ENCODE results near the gene KIF1A.

KIF1A gene

DNA sequence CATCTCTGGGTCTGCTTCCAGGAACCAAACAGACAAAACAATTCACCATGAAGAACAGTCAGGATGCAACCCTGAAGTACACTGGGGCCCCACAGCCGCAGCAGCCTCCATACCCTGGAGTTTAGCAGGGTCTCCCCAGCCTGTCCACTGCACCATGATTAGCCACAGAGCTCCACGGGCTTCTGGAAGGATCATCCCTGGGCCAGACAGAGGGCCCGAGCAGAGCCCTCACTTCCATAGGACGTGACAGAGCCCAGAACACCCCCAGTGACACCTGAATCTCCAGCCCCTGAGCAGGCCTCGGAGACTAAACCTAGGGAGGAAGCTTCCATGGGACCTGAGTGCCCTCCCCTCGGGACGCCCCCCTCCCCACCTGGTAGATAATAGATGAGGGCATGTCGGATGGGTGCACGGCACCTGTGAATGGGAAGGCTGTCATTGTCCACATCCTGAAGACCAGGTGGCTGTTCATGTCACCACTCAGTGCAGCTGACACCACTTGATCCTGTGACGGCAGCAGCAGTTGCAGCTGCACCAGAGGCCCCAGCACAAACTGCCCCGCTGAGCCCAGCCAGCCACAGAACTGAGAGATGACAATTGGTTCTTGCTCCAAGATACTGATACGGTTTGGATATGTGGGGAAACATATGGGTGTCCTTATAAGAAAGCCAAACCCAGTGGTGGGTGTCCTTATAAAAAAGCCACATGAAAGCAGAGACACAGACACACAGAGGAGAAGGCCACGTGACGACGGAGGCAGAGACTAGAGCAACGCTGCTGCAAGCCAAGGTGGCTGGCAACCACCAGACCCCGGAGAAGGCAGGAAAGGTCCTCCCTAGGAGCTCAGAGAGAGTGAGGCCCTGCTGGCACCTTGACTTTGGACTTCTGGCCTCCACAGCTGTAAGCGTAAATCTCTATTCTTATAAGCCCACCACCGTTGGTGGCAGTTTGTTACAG lies 23.2 kb downstream of the KIF1A start:
- no peak for DNase-seq

- no peak for DNase-seq
Observed at GRCh38 chr2:240795916-240796510, 24.0 kb downstream of the KIF1A start.

- DNase-seq: no peak
Observed at GRCh38 chr2:240795454-240795853, 24.6 kb downstream of the KIF1A start.

DNA sequence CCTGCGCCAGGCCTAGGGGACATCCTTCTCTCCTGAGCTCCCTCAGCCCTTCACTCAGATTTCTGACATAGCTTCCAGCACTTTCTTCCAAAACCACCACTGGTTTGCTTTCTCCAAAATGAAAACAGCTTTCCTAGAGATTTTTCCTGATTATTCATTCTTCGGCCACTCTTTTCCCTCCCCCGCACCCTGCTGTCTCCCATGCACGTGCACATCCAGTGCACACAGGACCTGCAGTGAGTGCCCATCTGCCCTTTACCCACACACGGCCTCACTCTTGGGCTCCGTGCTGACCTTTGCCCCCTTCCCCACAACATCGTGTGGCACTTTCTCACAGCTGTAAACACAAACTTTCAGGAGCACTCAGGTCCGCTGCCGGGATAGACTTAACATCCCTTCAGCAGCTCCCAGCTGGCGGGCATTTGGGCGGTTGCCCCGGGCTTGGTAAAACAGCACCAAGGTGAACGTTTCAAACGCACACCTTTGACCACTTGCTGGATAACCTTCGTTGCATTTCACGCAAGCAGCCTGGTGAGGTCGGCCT lies 25.8 kb downstream of the KIF1A start:
- DNase-seq: no peak

GRCh38 chr2:240793313-240794177 lies 26.5 kb downstream of the KIF1A start:
- DNase-seq: no peak

DNA sequence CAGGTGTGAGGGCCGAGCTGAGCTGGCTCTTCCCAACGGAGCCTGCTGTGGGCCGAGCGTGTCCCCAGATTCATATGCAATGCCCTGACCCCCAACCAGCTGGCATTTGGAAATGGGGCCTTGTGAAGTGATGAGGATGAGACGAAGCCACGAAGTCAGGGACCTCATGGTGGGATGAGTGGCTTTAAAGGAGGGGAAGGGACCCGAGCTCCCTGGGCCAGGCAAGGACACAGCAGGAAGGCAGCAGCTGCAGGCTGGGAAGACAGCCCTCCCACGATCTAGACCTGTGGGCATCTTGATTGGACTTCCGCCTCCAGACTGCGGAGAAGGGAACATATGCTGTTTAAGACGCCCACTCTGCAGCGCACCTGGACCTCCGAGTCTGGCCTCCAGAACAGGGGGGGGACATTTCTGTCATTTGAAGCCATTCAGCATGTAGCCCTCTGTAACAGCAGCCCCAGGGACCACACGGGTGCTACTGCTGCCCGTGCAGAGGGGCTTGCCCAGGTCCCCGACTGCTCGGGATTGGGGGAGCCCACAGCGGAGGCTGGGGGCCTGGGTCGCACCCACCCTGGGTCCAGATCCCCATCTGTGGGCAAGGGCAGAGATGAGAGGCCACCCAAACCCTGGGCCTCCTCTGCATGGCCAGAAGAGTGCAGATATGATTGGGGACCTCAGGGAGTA lies 27.2 kb downstream of the KIF1A start:
- no peak for DNase-seq

DNA sequence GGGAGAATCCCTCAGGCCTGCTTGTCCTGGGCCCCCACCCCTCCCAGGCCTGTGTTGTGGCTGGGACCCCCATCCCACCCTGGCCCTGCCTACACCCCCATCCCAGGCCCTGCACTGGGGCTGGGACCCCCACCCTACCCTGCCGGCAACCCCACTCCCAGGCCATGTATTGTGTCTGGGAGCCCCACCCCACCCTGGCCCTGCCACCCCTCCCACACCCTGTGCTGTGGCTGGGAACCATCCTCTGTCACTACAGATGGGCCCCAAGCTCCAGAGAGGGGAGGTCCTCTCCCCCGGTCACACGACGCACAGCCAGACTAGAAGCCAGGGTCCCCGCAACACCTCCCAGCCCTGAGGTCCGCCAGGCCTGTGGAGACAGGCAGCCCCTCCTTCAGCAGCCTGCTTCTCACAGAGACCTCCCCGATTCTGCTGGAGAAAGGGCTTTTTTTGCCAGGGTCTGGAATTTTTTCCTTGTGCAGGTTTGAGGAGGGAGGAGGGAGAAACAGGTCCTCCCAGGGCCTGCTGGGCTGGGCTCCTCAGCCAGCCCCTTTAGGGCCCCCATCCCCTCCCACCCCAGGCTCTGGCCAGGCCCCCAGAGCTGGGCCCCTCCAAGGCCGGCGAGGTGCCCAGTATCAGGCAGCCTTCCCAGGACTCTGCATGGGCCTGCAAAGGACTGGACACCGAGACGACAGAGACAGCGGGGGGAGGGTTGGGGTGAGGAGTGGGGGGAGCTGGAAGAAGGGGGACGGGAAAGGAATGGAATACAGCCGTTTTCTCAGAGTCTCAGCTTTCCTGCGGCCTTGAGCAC lies 28.0 kb downstream of the KIF1A start:
- no peak for DNase-seq

- DNase-seq: no peak
Observed at GRCh38 chr2:240791221-240791800, 28.7 kb downstream of the KIF1A start.

GRCh38 chr2:240790370-240791220 lies 29.4 kb downstream of the KIF1A start:
- no peak for DNase-seq

DNA sequence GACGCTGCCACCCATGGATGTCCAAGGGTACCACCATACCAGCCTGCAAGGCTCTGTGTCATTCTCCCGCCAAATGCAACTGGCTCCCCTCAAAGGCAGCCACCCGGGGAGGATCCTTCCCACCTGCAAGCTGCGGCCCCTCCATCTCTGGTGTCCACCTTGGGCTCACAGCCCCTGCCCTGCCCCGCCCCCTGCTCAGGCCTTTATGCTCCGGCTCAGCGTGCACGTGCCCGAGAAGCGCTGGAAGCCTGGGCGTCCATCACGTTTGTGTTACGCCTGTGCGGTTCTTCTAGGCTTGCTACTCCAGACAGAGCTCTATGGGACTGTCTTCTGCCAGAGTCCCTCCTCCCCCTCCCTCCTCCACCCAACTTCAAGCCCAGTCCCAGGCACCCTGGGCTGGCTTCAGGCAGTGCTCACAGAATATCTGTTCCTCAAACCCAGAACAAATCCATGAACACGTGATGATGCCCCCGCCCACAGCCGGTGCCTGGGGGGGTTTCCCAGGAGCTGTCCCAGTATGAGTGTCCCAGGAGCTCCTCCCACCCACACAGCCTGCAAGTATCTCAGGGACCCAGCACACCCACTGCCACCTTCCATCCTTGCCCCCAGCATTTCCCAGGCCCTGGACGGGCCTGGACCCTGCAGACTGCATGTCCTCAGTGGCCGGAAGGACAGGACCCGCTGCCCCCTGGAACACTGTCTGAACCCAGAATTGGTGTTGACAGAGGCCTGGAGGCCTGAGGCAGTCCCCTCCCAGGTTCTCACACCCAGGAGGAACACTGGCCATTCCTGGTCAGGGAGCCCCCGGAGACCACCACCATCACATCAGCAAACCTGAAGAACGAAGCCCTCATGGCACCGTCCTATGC lies 30.3 kb downstream of the KIF1A start:
- no peak for DNase-seq

- DNase-seq: no peak
Observed at GRCh38 chr2:240789051-240789453, 31.0 kb downstream of the KIF1A start.

- DNase-seq: no peak
Observed at GRCh38 chr2:240788482-240788881, 31.5 kb downstream of the KIF1A start.

DNA sequence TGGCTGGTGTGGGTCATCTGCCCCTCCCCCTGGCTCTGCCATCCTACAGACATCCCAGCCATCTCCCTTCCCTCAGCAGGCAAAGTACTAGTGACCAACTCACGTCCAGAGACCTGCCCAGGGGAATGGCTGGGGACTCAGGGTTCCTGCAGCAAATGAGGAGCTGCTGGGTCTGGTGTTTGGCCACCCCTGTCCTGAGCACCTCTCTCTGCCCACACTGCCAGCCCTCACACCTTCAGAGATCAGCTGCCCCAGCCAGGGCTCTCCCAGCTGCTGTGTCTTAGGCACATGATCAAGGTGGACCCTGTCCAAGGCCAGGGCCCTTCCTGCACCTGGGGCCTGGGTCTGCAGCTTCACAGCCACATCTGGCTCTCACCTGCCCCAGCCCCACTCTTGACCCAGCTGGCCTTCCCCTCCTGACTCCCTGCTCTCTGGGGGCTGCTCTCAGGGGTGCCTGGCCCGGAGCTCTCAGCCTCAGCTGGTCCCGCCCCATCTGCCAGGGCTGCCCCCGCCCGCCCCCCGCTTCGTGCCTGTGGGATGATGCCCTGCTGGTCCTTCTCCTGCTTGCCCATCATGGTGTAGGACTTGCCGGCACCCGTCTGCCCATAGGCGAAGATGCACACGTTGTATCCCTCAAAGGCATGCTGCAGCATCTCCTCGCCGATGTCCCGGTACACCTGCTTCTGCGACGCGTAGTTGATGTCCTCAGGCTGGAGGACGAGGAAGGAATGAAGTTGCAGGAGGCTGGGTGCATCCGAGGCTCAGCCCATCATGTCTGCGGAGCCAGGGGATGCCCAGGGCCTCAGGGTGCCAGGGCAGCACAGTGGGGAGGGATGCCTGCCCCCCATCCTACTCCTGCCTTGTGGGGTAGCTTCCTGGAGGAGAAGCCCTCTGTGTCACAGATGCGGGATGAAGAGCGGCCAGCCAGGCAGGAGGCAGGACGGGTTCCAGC lies 32.2 kb downstream of the KIF1A start:
- no peak for DNase-seq

DNA sequence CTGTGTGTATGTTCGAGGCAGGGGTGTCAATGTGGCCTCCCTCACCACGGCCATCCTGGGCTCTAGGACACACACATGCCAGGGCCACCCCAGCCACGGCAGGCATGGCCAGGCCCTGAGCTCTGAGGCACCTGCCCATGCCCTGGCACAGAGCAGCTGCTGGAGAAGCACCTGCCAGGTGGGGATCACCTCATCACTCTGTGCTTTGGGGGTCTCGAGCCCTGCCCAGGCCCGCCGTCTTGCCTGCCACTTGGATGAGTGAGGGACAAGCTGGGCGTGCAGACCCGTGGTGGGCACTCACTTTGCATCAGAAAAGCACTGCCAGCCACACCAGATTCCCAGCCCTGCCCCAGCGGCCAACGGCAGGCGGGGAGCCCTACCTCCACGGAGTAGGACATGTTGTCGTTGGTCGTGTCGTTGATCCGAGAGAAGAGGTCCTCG lies 33.1 kb downstream of the KIF1A start:
- no peak for DNase-seq

DNA sequence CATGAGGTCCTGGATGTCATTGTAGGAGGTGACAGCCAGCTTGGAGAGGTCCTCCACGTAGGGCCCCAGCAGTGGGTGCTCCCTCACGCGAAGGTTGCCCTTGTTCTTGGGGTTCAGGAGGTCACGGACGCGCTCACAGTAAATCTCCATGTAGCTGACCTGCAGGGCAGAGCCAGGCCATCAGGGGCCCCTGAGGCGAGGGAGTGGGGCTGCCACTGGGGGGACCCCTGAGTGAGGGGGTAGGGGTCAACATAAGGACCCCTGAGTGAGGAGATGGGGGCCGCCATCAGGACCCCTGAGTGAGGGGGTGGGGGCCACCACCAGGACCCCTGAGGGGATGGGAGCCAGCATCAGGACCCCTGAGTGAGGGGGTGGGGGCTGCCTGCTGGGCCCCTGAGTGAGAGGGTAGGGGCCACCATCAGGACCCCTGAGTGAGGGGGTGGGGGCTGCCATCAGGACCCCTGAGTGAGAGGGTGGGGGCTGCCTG lies 33.6 kb downstream of the KIF1A start:
- DNase-seq: no peak

DNA sequence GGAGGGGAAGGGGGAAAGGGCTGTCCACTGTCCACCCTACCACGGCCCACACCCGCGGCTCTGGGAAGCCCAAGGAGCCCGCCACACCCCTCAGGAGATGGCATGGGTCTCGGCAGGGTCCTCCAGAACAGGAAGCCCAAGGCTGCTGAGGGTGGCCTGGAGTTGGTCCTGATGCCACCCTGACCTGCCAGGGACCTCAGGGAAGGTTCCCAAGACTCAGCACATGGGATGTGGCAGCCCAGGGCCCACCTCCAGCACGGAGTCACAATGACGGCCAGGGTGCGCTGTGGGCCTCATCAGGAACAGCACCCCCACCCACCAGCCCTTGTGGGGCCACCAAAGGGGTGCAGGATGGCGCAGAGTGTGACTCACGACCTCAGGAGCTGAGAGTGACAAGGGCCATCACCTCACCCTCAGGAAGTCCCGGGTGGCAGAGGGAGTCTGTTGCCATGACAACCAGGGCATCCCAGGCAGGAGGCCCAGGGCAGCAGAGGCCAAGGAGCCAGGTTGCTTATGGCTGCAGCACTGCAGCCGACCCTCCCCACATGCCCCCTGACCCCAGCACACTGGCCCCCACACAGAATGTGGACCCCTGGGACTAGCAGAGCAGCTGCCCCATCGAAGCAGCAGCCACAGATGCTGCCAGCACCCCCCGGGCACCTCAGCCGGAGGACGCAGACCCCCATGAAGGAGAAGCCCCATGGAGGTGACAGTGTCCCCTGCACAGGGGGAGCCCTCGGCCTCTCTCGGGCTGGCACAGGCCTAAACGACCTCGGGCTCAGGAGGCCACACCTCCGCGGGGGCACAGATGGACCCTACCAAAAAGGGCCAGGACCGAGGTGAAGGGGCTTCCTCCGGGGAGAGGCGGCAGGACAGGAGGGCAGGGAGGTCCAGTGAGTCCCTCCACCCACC lies 34.3 kb downstream of the KIF1A start:
- no peak for DNase-seq

All from activated CD8-positive, alpha-beta memory T cell treated with anti-CD3 and anti-CD28 coated beads for 24 hours (primary cell).